K562 (cell line): Measurements from ENCODE around the gene ABCF3. TPM values are rescaled to one million over a fixed set of nuclear protein-coding genes. Genes with fewer than 3 reads are reported as not detected.

ENCODE experiments used
- ATAC-seq: fragments of 200-7000 bp; cut with Tn5 transposase; 3 replicates; pipeline ENCODE4 v1.9.1; 2020; ENCODE audit warnings: moderate library complexity
- BruUV-seq: library from RNA; stranded (reverse); fragments of 400-500 nt; replicated peaks from 2 replicates; lab custom pipeline; 2021; lab: Mats Ljungman, UMichigan
- CTCF ChIA-PET: fragments of 300-600 bp; formaldehyde crosslinking; extraction: SDS; loops from one replicate; lab custom pipeline; 2021; ENCODE audit warnings: low intra/inter-chr PET ratio; lab: Yijun Ruan, JAX
- POLR2A ChIA-PET: fragments of 300-600, 350-650 bp; sonication (Branson Sonifier 250); formaldehyde crosslinking; extraction: SDS; loops from one replicate; lab custom pipeline; 2021; ENCODE audit warnings: antibody characterized with exemption, inconsistent platforms; lab: Yijun Ruan, JAX
- DNase-seq, 4 experiments: peaks; one replicate each; pipeline versions ENCODE4 v3.0.0 to v3.0.0-alpha.2; 2011 to 2018; ENCODE audit warnings: low spot score in 3 of 4, mixed read lengths in 3 of 4; ENCODE audit errors: extremely low read depth in 1 of 4
- FAIRE-seq: peaks from 2 replicates; lab custom pipeline; 2011; peaks lifted over from hg19 to GRCh38; lab: Jason Lieb, UNC
- H2AFZ ChIP-seq: 2 replicates; pipeline ENCODE4 v1.6.0; 2011; ENCODE audit warnings: low read depth, low read length, control low read depth, inconsistent platforms
- H3K27ac ChIP-seq: fragments of 200-600 bp; 3 replicates; pipeline ENCODE4 v1.8.0; 2011; ENCODE audit warnings: low read depth, mild to moderate bottlenecking, control low read depth, inconsistent platforms, low read length, moderate library complexity, mixed read lengths; ENCODE audit errors: extremely low read depth
- H3K27me3 ChIP-seq, 2 experiments: fragments of 300-600 bp in 1 of 2; 2 replicates in 1 of 2; 3 replicates in 1 of 2; pipeline versions ENCODE4 v1.6.0 to v1.8.0; 2011; ENCODE audit warnings: inconsistent platforms in 2 of 2, low read length in 2 of 2, mild to moderate bottlenecking in 1 of 2, mixed read lengths in 1 of 2, moderate library complexity in 1 of 2; ENCODE audit not compliant: control insufficient read depth in 2 of 2, insufficient read depth in 2 of 2
- H3K36me3 ChIP-seq: fragments of 300-600 bp; 3 replicates; pipeline ENCODE4 v1.8.0; 2011; ENCODE audit warnings: mild to moderate bottlenecking, low read length, inconsistent platforms; ENCODE audit not compliant: control insufficient read depth, insufficient read depth
- H3K4me1 ChIP-seq, 2 experiments: fragments of 200-600 bp in 1 of 2; replicated peaks in 1 of 2; 2 replicates in 1 of 2; 3 replicates in 1 of 2; pipeline versions ENCODE4 v1.5.1 to v1.8.0; 2011; ENCODE audit warnings: inconsistent platforms in 2 of 2, low read length in 2 of 2, mild to moderate bottlenecking in 1 of 2, mixed read lengths in 1 of 2, moderate library complexity in 1 of 2; ENCODE audit not compliant: control insufficient read depth in 2 of 2, insufficient read depth in 2 of 2
- H3K4me2 ChIP-seq: 2 replicates; pipeline ENCODE4 v1.6.1; 2011; ENCODE audit warnings: low read length, control low read depth, inconsistent platforms, mixed read lengths; ENCODE audit not compliant: insufficient read depth
- H3K4me3 ChIP-seq: fragments of 200-600 bp; sonication (generic), shearing (Covaris generic); 2 replicates; pipeline ENCODE4 v1.5.1; 2016; ENCODE audit warnings: control low read depth, inconsistent platforms
- H3K79me2 ChIP-seq: fragments of 200-600 bp; 3 replicates; pipeline ENCODE4 v1.8.0; 2011; ENCODE audit warnings: low read length, inconsistent platforms; ENCODE audit not compliant: control insufficient read depth, insufficient read depth
- H3K9ac ChIP-seq, 2 experiments: 2 replicates each; pipeline versions ENCODE4 v1.6.0 to v1.6.1; 2011; ENCODE audit warnings: low read depth in 2 of 2, low read length in 2 of 2, control low read depth in 1 of 2, inconsistent platforms in 1 of 2, mild to moderate bottlenecking in 1 of 2, mixed read lengths in 1 of 2; ENCODE audit not compliant: insufficient read depth in 1 of 2
- H3K9me1 ChIP-seq: one replicate; pipeline ENCODE4 v1.6.0; 2011; ENCODE audit warnings: inconsistent platforms, mild to moderate bottlenecking, low read length, moderate library complexity; ENCODE audit not compliant: control insufficient read depth, insufficient read depth
- H3K9me3 ChIP-seq: replicated peaks from 2 replicates; pipeline ENCODE4 v1.5.1; 2011; ENCODE audit warnings: low read depth, low read length, inconsistent platforms; ENCODE audit not compliant: control insufficient read depth, insufficient read depth
- H4K20me1 ChIP-seq: replicated peaks from 2 replicates; pipeline ENCODE4 v1.6.1; 2011; ENCODE audit warnings: low read length, inconsistent platforms, mixed read lengths; ENCODE audit not compliant: control insufficient read depth, insufficient read depth
- BRCA1 ChIP-seq, 2 experiments: fragments of 450-650 bp in 1 of 2; sonication (generic) in 1 of 2; formaldehyde crosslinking in 1 of 2; IDR thresholded peaks; 2 replicates each; pipeline versions ENCODE4 v1.5.0 to v1.6.1; 2017 to 2020; ENCODE audit warnings: mild to moderate bottlenecking in 1 of 2, missing genetic modification reagents in 1 of 2
- ZNF280B ChIP-seq: fragments of 250-450 bp; sonication (Bioruptor Pico); IDR thresholded peaks from 2 replicates; pipeline ENCODE4 v1.5.1; 2021; ENCODE audit warnings: mild to moderate bottlenecking
- ZNF785 ChIP-seq: fragments of 250-450 bp; sonication (Bioruptor Pico); IDR thresholded peaks from 2 replicates; pipeline ENCODE4 v1.4.0; 2020; ENCODE audit warnings: mild to moderate bottlenecking
- WGBS: fragments of 100-300 bp; shearing (Covaris generic); methylation state at CpG from one replicate; pipeline ENCODE4 v1.1.6; 2016; ENCODE audit warnings: low coverage, mixed read lengths; ENCODE audit not compliant: insufficient coverage; ENCODE audit errors: missing lambda C conversion rate; 5-methylcytosine and 5-hydroxymethylcytosine counted together
- in situ Hi-C: fragments of 300-500 bp; cut with MboI; formaldehyde crosslinking; loops from 4 replicates; pipeline ENCODE4 v1.15.0; 2018; ENCODE audit warnings: inconsistent platforms, mixed read lengths
- intact Hi-C: fragments of 100-400 bp; cut with micrococcal nuclease; formaldehyde crosslinking; loops from 2 replicates; pipeline ENCODE4 v1.14.2; 2022
- polyA plus RNA-seq, 8 experiments: library from polyadenylated mRNA; depleted of rRNA in 4 of 8; stranded (reverse) in 5 of 8; unstranded in 3 of 8; fragments of >200 nt; fragmentation: Nextera tagmentation in 2 of 8; fragmentation: Illumina TruSeq in 1 of 8; extraction: Ambion mirVana in 2 of 8; extraction: Trizol in 1 of 8; gene quantifications; 2 replicates each; pipeline versions ENCODE4 v1.2.1 to v1.2.3, GENCODE V29; 2011 to 2014; ENCODE audit warnings: inconsistent platforms in 1 of 8, missing spikeins in 1 of 8
- total RNA-seq, 7 experiments: library from RNA; depleted of rRNA in 6 of 7; stranded (reverse); fragments of >200 nt in 6 of 7; fragmentation: Illumina TruSeq in 2 of 7; extraction: Trizol in 2 of 7; gene quantifications; 2 replicates each; pipeline versions ENCODE4 v1.2.1 to v1.2.3, GENCODE V29; 2011 to 2021; ENCODE audit warnings: low replicate concordance in 1 of 7

The ABCF3 gene
- total and polyA plus RNA-seq, 9 of the 15 experiments (the other 6 are each of a cell fraction or from before 2014, with no cell fraction given): 6.7 to 77.9 (median 45.1) TPM

- no peak for FAIRE-seq
- no peak overlapping the region for H3K4me3 ChIP-seq
- no peak overlapping the region for H3K27ac ChIP-seq
Observed at GRCh38 chr3:184230603-184231528, 44.9 kb downstream of the ABCF3 start.

More at GRCh38 chr3:184230603-184231528, 44.9 kb downstream of the ABCF3 start:
- intact Hi-C loops (no loop called here), in situ Hi-C loops (no loop called here)
- Histone ChIP-seq H3K9ac (no peak overlapping the region), H3K9me3 (no peaks in the 10 kb centered on the region), H3K27me3 (peaks cover 44 to 69% of the 10 kb centered on the region in 2 experiments), H2AFZ (no peak overlapping the region), H3K4me2 (no peak overlapping the region), H3K4me1 (peaks cover 0 to 33% of the 10 kb centered on the region in 2 experiments; a peak in 3 of 5 replicates), H4K20me1 (peaks cover 15% of the 10 kb centered on the region), H3K9me1 (no peaks in the 10 kb centered on the region), H3K79me2 (no peaks in the 10 kb centered on the region), H3K36me3 (no peaks in the 10 kb centered on the region)
- WGBS: 39% methylated on average over 13 of the region's 79 CpGs
- ChIA-PET POLR2A (interaction anchor here (0.6 to 1.7 kb wide), 3 partner anchors 9 to 519 kb away, joined by 3 to 6 read pairs (median 3); no protein-coding TSS in a partner anchor), CTCF (no interaction called here)
- no peak for TF ChIP-seq ZNF280B (CRISPR knock-in tag)
- TF ChIP-seq BRCA1 (IDR thresholded peaks at IDR 0.05): no peak
- TF ChIP-seq BRCA1 (CRISPR knock-in tag; IDR thresholded peaks at IDR 0.05): no peak
- TF ChIP-seq ZNF785 (CRISPR knock-in tag): no peak
- BruUV-seq: no TSS peak
- no peak for ATAC-seq
- DNase-seq: no peak
